Neural cell (in vitro differentiated cells): ENCODE measurements around the gene ZNF764. TPM values are rescaled to one million over a fixed set of nuclear protein-coding genes. Genes with fewer than 3 reads are reported as not detected.

Source experiments
- H2AFZ ChIP-seq: fragments of 200-600, 300-800 bp; sonication (generic), shearing (Covaris generic); 2 replicates; pipeline ENCODE4 v1.6.0; 2014; ENCODE audit warnings: low read depth, mild to moderate bottlenecking, antibody characterized with exemption, low read length, moderate library complexity
- H3F3A ChIP-seq: fragments of 200-600 bp; shearing (Covaris generic); 2 replicates; pipeline ENCODE4 v1.6.1; 2016; ENCODE audit warnings: mild to moderate bottlenecking, moderate library complexity, mixed read lengths, antibody characterized with exemption, low read length; ENCODE audit not compliant: insufficient read depth, poor library complexity, severe bottlenecking
- H3K27ac ChIP-seq: fragments of 200-600, 300-800 bp; sonication (generic), shearing (Covaris generic); 2 replicates; pipeline ENCODE4 v1.5.1; 2014; ENCODE audit warnings: mild to moderate bottlenecking, low read length, moderate library complexity
- H3K27me3 ChIP-seq: fragments of 300-800, 200-600 bp; sonication (generic), shearing (Covaris generic); 2 replicates; pipeline ENCODE4 v1.6.0; 2014; ENCODE audit warnings: mild to moderate bottlenecking, low read depth, low read length, moderate library complexity; ENCODE audit not compliant: insufficient read depth
- H3K36me3 ChIP-seq: fragments of 300-800, 200-600 bp; sonication (generic), shearing (Covaris generic); 2 replicates; pipeline ENCODE4 v1.5.1; 2014; ENCODE audit warnings: mild to moderate bottlenecking, antibody characterized with exemption, low read length, moderate library complexity; ENCODE audit not compliant: insufficient read depth
- H3K4me2 ChIP-seq: fragments of 300-800, 200-600 bp; sonication (generic), shearing (Covaris generic); 2 replicates; pipeline ENCODE4 v1.6.0; 2014; ENCODE audit warnings: mild to moderate bottlenecking, low read length
- H3K4me3 ChIP-seq: fragments of 300-800, 200-600 bp; sonication (generic), shearing (Covaris generic); 2 replicates; pipeline ENCODE4 v1.5.1; 2014; ENCODE audit warnings: mild to moderate bottlenecking, low read length, moderate library complexity
- H3K79me2 ChIP-seq: fragments of 200-600 bp; shearing (Covaris generic); replicated peaks from 2 replicates; pipeline ENCODE4 v1.6.0; 2014; ENCODE audit warnings: mild to moderate bottlenecking, low read length, moderate library complexity; ENCODE audit not compliant: insufficient read depth
- H3K9ac ChIP-seq: fragments of 300-800, 200-600 bp; sonication (generic), shearing (Covaris generic); 2 replicates; pipeline ENCODE4 v1.6.1; 2016; ENCODE audit warnings: mild to moderate bottlenecking, low read length, mixed read lengths
- H3K9me2 ChIP-seq: fragments of 200-600 bp; shearing (Covaris generic); 2 replicates; pipeline ENCODE4 v1.6.1; 2016; ENCODE audit warnings: mild to moderate bottlenecking, low read length, mixed read lengths; ENCODE audit not compliant: insufficient read depth
- H3K9me3 ChIP-seq: fragments of 200-600, 300-800 bp; sonication (generic), shearing (Covaris generic); 2 replicates; pipeline ENCODE4 v1.6.1; 2016; ENCODE audit warnings: mild to moderate bottlenecking, mixed run types, low read length, moderate library complexity, mixed read lengths
- H4K20me1 ChIP-seq: fragments of 200-600 bp; shearing (Covaris generic); 2 replicates; pipeline ENCODE4 v1.6.1; 2016; ENCODE audit warnings: mild to moderate bottlenecking, mixed run types; ENCODE audit not compliant: insufficient read depth
- CTCF ChIP-seq: fragments of 450-650 bp; IDR thresholded peaks from 2 replicates; pipeline ENCODE4 v1.5.1; 2014; ENCODE audit warnings: antibody characterized with exemption, mild to moderate bottlenecking, moderate library complexity; ENCODE audit not compliant: poor library complexity, severe bottlenecking
- EP300 ChIP-seq: fragments of 450-650 bp; conservative IDR thresholded peaks from 2 replicates; pipeline ENCODE4 v1.6.1; 2014; ENCODE audit warnings: antibody characterized with exemption, mild to moderate bottlenecking, moderate library complexity; ENCODE audit not compliant: poor library complexity, severe bottlenecking
- EZH2 ChIP-seq: fragments of 200-600, 300-800 bp; shearing (Covaris generic), sonication (generic); IDR thresholded peaks from 2 replicates; pipeline ENCODE4 v1.6.1; 2014; ENCODE audit warnings: antibody characterized with exemption, low read length, borderline replicate concordance, mild to moderate bottlenecking; ENCODE audit not compliant: insufficient read depth, poor library complexity, severe bottlenecking
- MXI1 ChIP-seq: fragments of 450-650 bp; conservative IDR thresholded peaks from 2 replicates; pipeline ENCODE4 v1.6.1; 2014; ENCODE audit warnings: antibody characterized with exemption, mild to moderate bottlenecking; ENCODE audit not compliant: poor library complexity, severe bottlenecking
- POLR2AphosphoS5 ChIP-seq: IDR thresholded peaks from 2 replicates; pipeline ENCODE4 v1.6.1; 2012
- RAD21 ChIP-seq: fragments of 450-650 bp; conservative IDR thresholded peaks from 2 replicates; pipeline ENCODE4 v1.6.1; 2014; ENCODE audit warnings: antibody characterized with exemption, mild to moderate bottlenecking, moderate library complexity
- REST ChIP-seq: IDR thresholded peaks from 2 replicates; pipeline ENCODE4 v1.6.1; 2012; ENCODE audit warnings: borderline replicate concordance
- SMC3 ChIP-seq: fragments of 450-650 bp; conservative IDR thresholded peaks from 2 replicates; pipeline ENCODE4 v1.6.1; 2014; ENCODE audit warnings: antibody characterized with exemption, mild to moderate bottlenecking, moderate library complexity; ENCODE audit not compliant: poor library complexity
- TAF1 ChIP-seq: IDR thresholded peaks from 2 replicates; pipeline ENCODE4 v1.6.1; 2012; ENCODE audit warnings: low read depth
- polyA plus RNA-seq: library from polyadenylated mRNA; depleted of rRNA; stranded (reverse); fragments of >200 nt; gene quantifications from 2 replicates; pipeline ENCODE4 v1.2.3, GENCODE V29; 2014

The ZNF764 gene
- polyA plus RNA-seq, 1 donor from 2014 or later, result 10.5 TPM

- no peak for TF ChIP-seq SMC3
- TF ChIP-seq CTCF, result no peak
- no peak for TF ChIP-seq RAD21
- no peak for TF ChIP-seq REST
- no peak for TF ChIP-seq EP300
- TF ChIP-seq MXI1, result no peak
- TF ChIP-seq POLR2AphosphoS5, result no peak
- no peaks in the 10 kb centered on the region for H3K36me3 ChIP-seq
- no peaks in the 10 kb centered on the region for H3K9me3 ChIP-seq
- no peaks in the 10 kb centered on the region for H4K20me1 ChIP-seq
- H3K27me3 ChIP-seq, result no peaks in the 10 kb centered on the region
- H3K27ac ChIP-seq, result no peak overlapping the region
- H3K9me2 ChIP-seq, result no peaks in the 10 kb centered on the region
- no peak overlapping the region for H3K4me3 ChIP-seq
- no peak overlapping the region for H2AFZ ChIP-seq
- H3K4me2 ChIP-seq, result no peak overlapping the region
- H3K9ac ChIP-seq, result no peak overlapping the region
- H3F3A ChIP-seq, result no peaks in the 10 kb centered on the region
- no peaks in the 10 kb centered on the region for H3K79me2 ChIP-seq
These were observed 42.0 kb upstream of the ZNF764 start for GRCh38 chr16:30600215-30600614.

- Histone ChIP-seq H3K27me3 (no peaks in the 10 kb centered on the region), H3K9me2 (no peaks in the 10 kb centered on the region)
These were observed 34.7 kb upstream of the ZNF764 start for GRCh38 chr16:30592871-30593270.

More at GRCh38 chr16:30592871-30593270, 34.7 kb upstream of the ZNF764 start:
- Histone ChIP-seq H3K79me2 (no peaks in the 10 kb centered on the region), H4K20me1 (no peaks in the 10 kb centered on the region), H3K9ac (no peak overlapping the region), H3K9me3 (no peaks in the 10 kb centered on the region), H2AFZ (no peak overlapping the region), H3F3A (no peaks in the 10 kb centered on the region), H3K27ac (no peak overlapping the region), H3K4me2 (no peak overlapping the region), H3K36me3 (no peaks in the 10 kb centered on the region), H3K4me3 (no peak overlapping the region)
- TF ChIP-seq TAF1 (no peak), MXI1 (no peak), POLR2AphosphoS5 (no peak), REST (no peak), SMC3 (no peak), RAD21 (no peak), EP300 (no peak), EZH2 (no peak), CTCF (no peak)
